Osteocyte (in vitro differentiated cells): ENCODE measurements around the gene MYADM. TPM values are rescaled to one million over a fixed set of nuclear protein-coding genes. Genes with fewer than 3 reads are reported as not detected.

ENCODE experiments used
- DNase-seq: peaks from one replicate; pipeline ENCODE4 v3.0.0; 2021; ENCODE audit warnings: mixed read lengths; ENCODE audit not compliant: unreplicated experiment; ENCODE audit errors: extremely low spot score
- H3K27ac Mint-ChIP-seq: one replicate; pipeline ENCODE4 v1.8.0; 2021; ENCODE audit warnings: mild to moderate bottlenecking, mixed read lengths; ENCODE audit not compliant: unreplicated experiment
- H3K27me3 Mint-ChIP-seq: one replicate; pipeline ENCODE4 v1.8.0; 2021; ENCODE audit warnings: mixed read lengths; ENCODE audit not compliant: unreplicated experiment
- H3K36me3 Mint-ChIP-seq: one replicate; pipeline ENCODE4 v1.8.0; 2021; ENCODE audit warnings: mixed read lengths; ENCODE audit not compliant: unreplicated experiment
- H3K4me1 Mint-ChIP-seq: one replicate; pipeline ENCODE4 v1.8.0; 2021; ENCODE audit warnings: mixed read lengths; ENCODE audit not compliant: unreplicated experiment
- H3K4me3 Mint-ChIP-seq: one replicate; pipeline ENCODE4 v1.8.0; 2021; ENCODE audit warnings: mild to moderate bottlenecking, moderate library complexity, mixed read lengths; ENCODE audit not compliant: unreplicated experiment
- H3K9me3 Mint-ChIP-seq: one replicate; pipeline ENCODE4 v1.8.0; 2021; ENCODE audit warnings: mixed read lengths; ENCODE audit not compliant: unreplicated experiment
- CTCF ChIP-seq: fragments of 200-600 bp; sonication (generic); IDR thresholded peaks from 2 replicates; pipeline ENCODE4 v1.5.0; 2021; ENCODE audit warnings: antibody characterized with exemption, mild to moderate bottlenecking, moderate library complexity
- total RNA-seq: library from RNA; stranded (reverse); gene quantifications from 2 replicates; pipeline ENCODE4 v1.2.1, GENCODE V29; 2021

The MYADM gene
- total RNA-seq, 1 donor from 2014 or later: 165 TPM

- Mint-ChIP-seq H3K36me3 (peaks cover 1% of the 10 kb centered on the region), H3K27me3 (peaks cover 24% of the 10 kb centered on the region), H3K4me1 (peaks cover 12% of the 10 kb centered on the region), H3K27ac (no peak overlapping the region), H3K4me3 (no peak overlapping the region), H3K9me3 (no peaks in the 10 kb centered on the region)
- no peak for TF ChIP-seq CTCF
- DNase-seq: no peak
These were observed 15.6 kb downstream of the MYADM start for GRCh38 chr19:53883231-53883661.

GRCh38 chr19:53883741-53884140 lies 16.1 kb downstream of the MYADM start:
- DNase-seq: no peak
- Mint-ChIP-seq H3K27ac (no peak overlapping the region), H3K4me1 (peaks cover 10% of the 10 kb centered on the region), H3K9me3 (no peaks in the 10 kb centered on the region), H3K4me3 (no peak overlapping the region), H3K36me3 (peaks cover 1% of the 10 kb centered on the region), H3K27me3 (peaks cover 24% of the 10 kb centered on the region)
- TF ChIP-seq CTCF: no peak

GRCh38 chr19:53884256-53884655 lies 16.6 kb downstream of the MYADM start:
- Mint-ChIP-seq H3K9me3 (no peaks in the 10 kb centered on the region), H3K27ac (no peak overlapping the region), H3K27me3 (peaks cover 24% of the 10 kb centered on the region), H3K4me1 (peaks cover 7% of the 10 kb centered on the region), H3K4me3 (no peak overlapping the region), H3K36me3 (peaks cover 1% of the 10 kb centered on the region)
- DNase-seq: no peak
- TF ChIP-seq CTCF: no peak

GRCh38 chr19:53885036-53885435 lies 17.4 kb downstream of the MYADM start:
- no peak overlapping the region for H3K4me3 Mint-ChIP-seq
- no peak for DNase-seq

More at GRCh38 chr19:53885036-53885435, 17.4 kb downstream of the MYADM start:
- Mint-ChIP-seq H3K4me1 (peaks cover 8% of the 10 kb centered on the region), H3K27ac (no peak overlapping the region), H3K9me3 (no peaks in the 10 kb centered on the region), H3K36me3 (peaks cover 1% of the 10 kb centered on the region), H3K27me3 (peaks cover 24% of the 10 kb centered on the region)
- no peak for TF ChIP-seq CTCF
